SU-DHL-6 (cell line): Measurements from ENCODE around the gene HTN3.
"Not testable (repeated sequence)": the region's sequence is repeated elsewhere in the genome, so short reads cannot be mapped to it uniquely, and the experiment has no call there.

Source experiments
- H2AFZ ChIP-seq: fragments of 200-600 bp; sonication (generic); 2 replicates; pipeline ENCODE4 v1.6.1; 2014; ENCODE audit warnings: low read depth, mild to moderate bottlenecking, moderate library complexity, mixed read lengths, antibody characterized with exemption, low read length; ENCODE audit not compliant: severe bottlenecking
- H3F3A ChIP-seq: fragments of 200-600 bp; shearing (Covaris generic); 2 replicates; pipeline ENCODE4 v1.6.0; 2016; ENCODE audit warnings: antibody characterized with exemption, mild to moderate bottlenecking; ENCODE audit not compliant: insufficient read depth
- H3K27ac ChIP-seq: fragments of 200-600 bp; sonication (generic); 2 replicates; pipeline ENCODE4 v1.5.1; 2016; ENCODE audit warnings: low read depth, mild to moderate bottlenecking, low read length, moderate library complexity, mixed read lengths
- H3K27me3 ChIP-seq: fragments of 200-600 bp; sonication (generic), shearing (Covaris generic); 2 replicates; pipeline ENCODE4 v1.6.0; 2014; ENCODE audit warnings: mild to moderate bottlenecking, low read length
- H3K36me3 ChIP-seq: fragments of 200-600 bp; sonication (generic); 2 replicates; pipeline ENCODE4 v1.6.1; 2014; ENCODE audit warnings: mild to moderate bottlenecking, low read length, mixed read lengths
- H3K4me2 ChIP-seq: fragments of 300-600, 200-600 bp; shearing (Covaris generic), sonication (generic); 2 replicates; pipeline ENCODE4 v1.6.0; 2014; ENCODE audit warnings: low read length, low read depth, mild to moderate bottlenecking; ENCODE audit not compliant: poor library complexity, severe bottlenecking
- H3K4me3 ChIP-seq: fragments of 200-600 bp; sonication (generic); 2 replicates; pipeline ENCODE4 v1.5.1; 2014; ENCODE audit warnings: antibody characterized with exemption, low read length, mild to moderate bottlenecking, mixed read lengths; ENCODE audit not compliant: insufficient read depth, poor library complexity, severe bottlenecking
- H3K79me2 ChIP-seq: fragments of 200-600 bp; sonication (generic); 2 replicates; pipeline ENCODE4 v1.6.1; 2014; ENCODE audit warnings: mild to moderate bottlenecking, low read length, moderate library complexity; ENCODE audit not compliant: insufficient read depth
- H3K9ac ChIP-seq: fragments of 200-600 bp; sonication (generic); 2 replicates; pipeline ENCODE4 v1.7.0; 2014; ENCODE audit warnings: mild to moderate bottlenecking, low read length
- H3K9me2 ChIP-seq: fragments of 200-600 bp; sonication (generic); replicated peaks from 2 replicates; pipeline ENCODE4 v1.6.1; 2014; ENCODE audit warnings: low read length; ENCODE audit not compliant: insufficient read depth
- H3K9me3 ChIP-seq: fragments of 200-600 bp; sonication (generic); 2 replicates; pipeline ENCODE4 v1.6.1; 2014; ENCODE audit warnings: low read length, mixed read lengths; ENCODE audit not compliant: insufficient read depth
- H4K20me1 ChIP-seq: fragments of 200-600 bp; sonication (generic); 2 replicates; pipeline ENCODE4 v1.6.1; 2014; ENCODE audit warnings: low read depth, mild to moderate bottlenecking, antibody characterized with exemption, low read length, moderate library complexity, mixed read lengths
- CTCF ChIP-seq: fragments of 200-600 bp; sonication (generic); IDR thresholded peaks from one replicate; pipeline ENCODE4 v1.5.1; 2017; ENCODE audit warnings: antibody characterized with exemption, mild to moderate bottlenecking, low read length, moderate library complexity; ENCODE audit not compliant: insufficient read depth, poor library complexity, severe bottlenecking
- EZH2phosphoT487 ChIP-seq: fragments of 200-600 bp; sonication (generic), shearing (Covaris generic); conservative IDR thresholded peaks from 2 replicates; pipeline ENCODE4 v1.6.1; 2018; ENCODE audit warnings: mild to moderate bottlenecking, antibody characterized with exemption, low read length, moderate library complexity, mixed read lengths

HTN3 gene

GRCh38 chr4:70023218-70023617, 5.0 kb upstream of the HTN3 start:
- no peak overlapping the region for H3K27ac ChIP-seq
- no peak overlapping the region for H3K4me2 ChIP-seq
- no peaks in the 10 kb centered on the region for H3K79me2 ChIP-seq
- no peak overlapping the region for H3K9ac ChIP-seq
- no peak overlapping the region for H2AFZ ChIP-seq
- H3K4me3 ChIP-seq, result no peak overlapping the region
- no peaks in the 10 kb centered on the region for H4K20me1 ChIP-seq
- H3F3A ChIP-seq, result no peaks in the 10 kb centered on the region
- no peaks in the 10 kb centered on the region for H3K36me3 ChIP-seq
- no peaks in the 10 kb centered on the region for H3K9me3 ChIP-seq
- TF ChIP-seq CTCF (no peak), EZH2phosphoT487 (no peak)
- no peaks in the 10 kb centered on the region for H3K9me2 ChIP-seq
- no peaks in the 10 kb centered on the region for H3K27me3 ChIP-seq

- Histone ChIP-seq H3K36me3 (no peaks in the 10 kb centered on the region), H3K9ac (no peak overlapping the region), H3K27ac (no peak overlapping the region), H3K27me3 (no peaks in the 10 kb centered on the region), H2AFZ (no peak overlapping the region), H3K9me3 (no peaks in the 10 kb centered on the region), H3K4me3 (no peak overlapping the region), H3K4me2 (no peak overlapping the region), H3K79me2 (no peaks in the 10 kb centered on the region), H4K20me1 (no peaks in the 10 kb centered on the region), H3F3A (no peaks in the 10 kb centered on the region), H3K9me2 (no peaks in the 10 kb centered on the region)
- TF ChIP-seq EZH2phosphoT487 (no peak), CTCF (no peak)
These were observed 1.2 kb upstream of the HTN3 start for GRCh38 chr4:70027011-70027410.

GRCh38 chr4:70037559-70037958, 9.3 kb downstream of the HTN3 start:
- not testable (repeated sequence) for H3K4me2 ChIP-seq, H3K9ac ChIP-seq, H4K20me1 ChIP-seq, H3K36me3 ChIP-seq, H2AFZ ChIP-seq, H3K27ac ChIP-seq, H3K27me3 ChIP-seq, H3K4me3 ChIP-seq, H3F3A ChIP-seq, H3K79me2 ChIP-seq, H3K9me2 ChIP-seq, H3K9me3 ChIP-seq

- not testable (repeated sequence) for H3K4me3 ChIP-seq, H3K36me3 ChIP-seq, H4K20me1 ChIP-seq, H3F3A ChIP-seq, H3K9ac ChIP-seq, H3K9me3 ChIP-seq, H3K27me3 ChIP-seq, H3K4me2 ChIP-seq, H3K79me2 ChIP-seq, H2AFZ ChIP-seq, H3K27ac ChIP-seq, H3K9me2 ChIP-seq
These were observed 11.7 kb downstream of the HTN3 start for GRCh38 chr4:70039928-70040327.
